ENCODE measurements around the gene SLCO2A1.

Gene SLCO2A1

GRCh38 chr3:133954717-133955360 lies 74.9 kb downstream of the SLCO2A1 start:
- H3K27me3 Mint-ChIP-seq (ENCODE audit: low read depth) = peaks cover 4% of the 10 kb centered on the region
- no peak overlapping the region for H3K27ac Mint-ChIP-seq
- H3K9me3 Mint-ChIP-seq = no peaks in the 10 kb centered on the region

GRCh38 chr3:133953297-133953696 lies 76.4 kb downstream of the SLCO2A1 start:
- Mint-ChIP-seq H3K4me3 (no peak overlapping the region), H3K4me1 (ENCODE audit: low read depth) (no peaks in the 10 kb centered on the region), H3K36me3 (ENCODE audit: low read depth) (no peaks in the 10 kb centered on the region), H3K9me3 (no peaks in the 10 kb centered on the region), H3K27me3 (ENCODE audit: low read depth) (peaks cover 4% of the 10 kb centered on the region), H3K27ac (no peak overlapping the region)

More at GRCh38 chr3:133954717-133955360, 74.9 kb downstream of the SLCO2A1 start:
- H3K4me1 Mint-ChIP-seq (ENCODE audit: low read depth) = no peaks in the 10 kb centered on the region
- no peak overlapping the region for H3K4me3 Mint-ChIP-seq
- no peaks in the 10 kb centered on the region for H3K36me3 Mint-ChIP-seq (ENCODE audit: low read depth)

- no peaks in the 10 kb centered on the region for H3K9me3 Mint-ChIP-seq
- H3K27me3 Mint-ChIP-seq (ENCODE audit: low read depth) = peaks cover 4% of the 10 kb centered on the region
- H3K36me3 Mint-ChIP-seq (ENCODE audit: low read depth) = no peaks in the 10 kb centered on the region
- no peak overlapping the region for H3K4me3 Mint-ChIP-seq
- no peak overlapping the region for H3K27ac Mint-ChIP-seq
- peaks cover 4% of the 10 kb centered on the region for H3K4me1 Mint-ChIP-seq (ENCODE audit: low read depth)
Observed at GRCh38 chr3:133949438-133949837, 80.3 kb downstream of the SLCO2A1 start.

GRCh38 chr3:133948996-133949395 lies 80.7 kb downstream of the SLCO2A1 start:
- H3K27me3 Mint-ChIP-seq (ENCODE audit: low read depth) = peaks cover 4% of the 10 kb centered on the region
- no peak overlapping the region for H3K4me3 Mint-ChIP-seq
- H3K4me1 Mint-ChIP-seq (ENCODE audit: low read depth) = peaks cover 5% of the 10 kb centered on the region
- no peaks in the 10 kb centered on the region for H3K9me3 Mint-ChIP-seq
- H3K27ac Mint-ChIP-seq = no peak overlapping the region
- no peaks in the 10 kb centered on the region for H3K36me3 Mint-ChIP-seq (ENCODE audit: low read depth)

- peaks cover 8% of the 10 kb centered on the region for H3K4me1 Mint-ChIP-seq (ENCODE audit: low read depth)
Observed at GRCh38 chr3:133948131-133948810, 81.5 kb downstream of the SLCO2A1 start.

GRCh38 chr3:133945381-133946095 lies 84.2 kb downstream of the SLCO2A1 start:
- H3K27ac Mint-ChIP-seq = no peak overlapping the region
- H3K9me3 Mint-ChIP-seq = no peaks in the 10 kb centered on the region
- no peak overlapping the region for H3K4me3 Mint-ChIP-seq
- H3K27me3 Mint-ChIP-seq (ENCODE audit: low read depth) = peaks cover 3% of the 10 kb centered on the region
- H3K4me1 Mint-ChIP-seq (ENCODE audit: low read depth) = peaks cover 16% of the 10 kb centered on the region
- H3K36me3 Mint-ChIP-seq (ENCODE audit: low read depth) = no peaks in the 10 kb centered on the region

More at GRCh38 chr3:133948131-133948810, 81.5 kb downstream of the SLCO2A1 start:
- no peak overlapping the region for H3K4me3 Mint-ChIP-seq
- no peaks in the 10 kb centered on the region for H3K36me3 Mint-ChIP-seq (ENCODE audit: low read depth)
- no peak overlapping the region for H3K27ac Mint-ChIP-seq
- H3K9me3 Mint-ChIP-seq = no peaks in the 10 kb centered on the region
- peaks cover 4% of the 10 kb centered on the region for H3K27me3 Mint-ChIP-seq (ENCODE audit: low read depth)

- Mint-ChIP-seq H3K27ac (no peak overlapping the region), H3K9me3 (no peaks in the 10 kb centered on the region), H3K27me3 (ENCODE audit: low read depth) (no peaks in the 10 kb centered on the region), H3K4me1 (ENCODE audit: low read depth) (peaks cover 16% of the 10 kb centered on the region), H3K36me3 (ENCODE audit: low read depth) (no peaks in the 10 kb centered on the region), H3K4me3 (no peak overlapping the region)
Observed at GRCh38 chr3:133944641-133945380, 84.9 kb downstream of the SLCO2A1 start.

GRCh38 chr3:133944181-133944580 lies 85.5 kb downstream of the SLCO2A1 start:
- Mint-ChIP-seq H3K9me3 (no peaks in the 10 kb centered on the region), H3K4me1 (ENCODE audit: low read depth) (peaks cover 16% of the 10 kb centered on the region), H3K27ac (no peak overlapping the region), H3K27me3 (ENCODE audit: low read depth) (no peaks in the 10 kb centered on the region), H3K36me3 (ENCODE audit: low read depth) (no peaks in the 10 kb centered on the region), H3K4me3 (no peak overlapping the region)

GRCh38 chr3:133943639-133944141 lies 86.0 kb downstream of the SLCO2A1 start:
- Mint-ChIP-seq H3K27me3 (ENCODE audit: low read depth) (no peaks in the 10 kb centered on the region), H3K9me3 (no peaks in the 10 kb centered on the region), H3K36me3 (ENCODE audit: low read depth) (no peaks in the 10 kb centered on the region), H3K27ac (no peak overlapping the region), H3K4me1 (ENCODE audit: low read depth) (peaks cover 16% of the 10 kb centered on the region), H3K4me3 (no peak overlapping the region)

- H3K4me1 Mint-ChIP-seq (ENCODE audit: low read depth) = peaks cover 16% of the 10 kb centered on the region
- no peak overlapping the region for H3K27ac Mint-ChIP-seq
- H3K36me3 Mint-ChIP-seq (ENCODE audit: low read depth) = no peaks in the 10 kb centered on the region
- no peak overlapping the region for H3K4me3 Mint-ChIP-seq
- no peaks in the 10 kb centered on the region for H3K9me3 Mint-ChIP-seq
- no peaks in the 10 kb centered on the region for H3K27me3 Mint-ChIP-seq (ENCODE audit: low read depth)
Observed at GRCh38 chr3:133943031-133943535, 86.6 kb downstream of the SLCO2A1 start.

GRCh38 chr3:133941415-133941821 lies 88.3 kb downstream of the SLCO2A1 start:
- Mint-ChIP-seq H3K9me3 (no peaks in the 10 kb centered on the region), H3K4me3 (no peak overlapping the region), H3K36me3 (ENCODE audit: low read depth) (no peaks in the 10 kb centered on the region), H3K27ac (no peak overlapping the region), H3K4me1 (ENCODE audit: low read depth) (peaks cover 14% of the 10 kb centered on the region), H3K27me3 (ENCODE audit: low read depth) (no peaks in the 10 kb centered on the region)

GRCh38 chr3:133940536-133940935 lies 89.2 kb downstream of the SLCO2A1 start:
- Mint-ChIP-seq H3K9me3 (no peaks in the 10 kb centered on the region), H3K27me3 (ENCODE audit: low read depth) (no peaks in the 10 kb centered on the region), H3K4me1 (ENCODE audit: low read depth) (peaks cover 12% of the 10 kb centered on the region), H3K4me3 (no peak overlapping the region), H3K36me3 (ENCODE audit: low read depth) (no peaks in the 10 kb centered on the region), H3K27ac (no peak overlapping the region)

- Mint-ChIP-seq H3K4me1 (ENCODE audit: low read depth) (peaks cover 12% of the 10 kb centered on the region), H3K27me3 (ENCODE audit: low read depth) (no peaks in the 10 kb centered on the region), H3K27ac (no peak overlapping the region), H3K9me3 (no peaks in the 10 kb centered on the region), H3K4me3 (no peak overlapping the region), H3K36me3 (ENCODE audit: low read depth) (no peaks in the 10 kb centered on the region)
Observed at GRCh38 chr3:133939463-133939835, 90.3 kb downstream of the SLCO2A1 start.

GRCh38 chr3:133938770-133939462 lies 90.8 kb downstream of the SLCO2A1 start:
- Mint-ChIP-seq H3K27me3 (ENCODE audit: low read depth) (no peaks in the 10 kb centered on the region), H3K4me1 (ENCODE audit: low read depth) (peaks cover 9% of the 10 kb centered on the region), H3K27ac (no peak overlapping the region), H3K36me3 (ENCODE audit: low read depth) (no peaks in the 10 kb centered on the region), H3K9me3 (no peaks in the 10 kb centered on the region), H3K4me3 (no peak overlapping the region)
